SK-N-MC (cell line): ENCODE data around the gene TCHP.

Source experiments
- DNase-seq: peaks from one replicate; pipeline ENCODE4 v3.0.0-alpha.2; 2011; ENCODE audit warnings: low read depth, low spot score
- H3K27ac ChIP-seq: fragments of 200-600 bp; sonication (generic); 2 replicates; pipeline ENCODE4 v1.5.1; 2016; ENCODE audit warnings: mixed run types
- H3K36me3 ChIP-seq: fragments of 200-600 bp; sonication (generic); 2 replicates; pipeline ENCODE4 v1.6.1; 2017; ENCODE audit warnings: antibody characterized with exemption, low read length, mixed read lengths; ENCODE audit not compliant: insufficient read depth
- H3K4me3 ChIP-seq: fragments of 200-600 bp; sonication (generic); 2 replicates; pipeline ENCODE4 v1.5.1; 2016
- H3K9ac ChIP-seq: fragments of 200-600 bp; sonication (generic); 2 replicates; pipeline ENCODE4 v1.8.0; 2017; ENCODE audit warnings: mixed run types, mixed read lengths; ENCODE audit not compliant: insufficient read length
- H3K9me3 ChIP-seq: fragments of 200-600 bp; sonication (generic); 2 replicates; pipeline ENCODE4 v1.6.1; 2017; ENCODE audit warnings: low read depth, mild to moderate bottlenecking, antibody characterized with exemption, low read length, moderate library complexity, mixed read lengths
- EZH2 ChIP-seq: fragments of 200-600 bp; sonication (generic); IDR thresholded peaks from one replicate; pipeline ENCODE4 v1.6.1; 2017; ENCODE audit warnings: antibody characterized with exemption
- FOXP2 ChIP-seq: optimal IDR thresholded peaks from 2 replicates; pipeline ENCODE3; 2011; ENCODE audit warnings: mild to moderate bottlenecking, moderate library complexity; ENCODE audit not compliant: insufficient read depth; ENCODE audit errors: extremely low read length, control extremely low read depth
- POLR2AphosphoS5 ChIP-seq: IDR thresholded peaks from 2 replicates; pipeline ENCODE4 v1.6.1; 2012; ENCODE audit warnings: mild to moderate bottlenecking, low read depth, low read length, borderline replicate concordance

The TCHP gene

DNA sequence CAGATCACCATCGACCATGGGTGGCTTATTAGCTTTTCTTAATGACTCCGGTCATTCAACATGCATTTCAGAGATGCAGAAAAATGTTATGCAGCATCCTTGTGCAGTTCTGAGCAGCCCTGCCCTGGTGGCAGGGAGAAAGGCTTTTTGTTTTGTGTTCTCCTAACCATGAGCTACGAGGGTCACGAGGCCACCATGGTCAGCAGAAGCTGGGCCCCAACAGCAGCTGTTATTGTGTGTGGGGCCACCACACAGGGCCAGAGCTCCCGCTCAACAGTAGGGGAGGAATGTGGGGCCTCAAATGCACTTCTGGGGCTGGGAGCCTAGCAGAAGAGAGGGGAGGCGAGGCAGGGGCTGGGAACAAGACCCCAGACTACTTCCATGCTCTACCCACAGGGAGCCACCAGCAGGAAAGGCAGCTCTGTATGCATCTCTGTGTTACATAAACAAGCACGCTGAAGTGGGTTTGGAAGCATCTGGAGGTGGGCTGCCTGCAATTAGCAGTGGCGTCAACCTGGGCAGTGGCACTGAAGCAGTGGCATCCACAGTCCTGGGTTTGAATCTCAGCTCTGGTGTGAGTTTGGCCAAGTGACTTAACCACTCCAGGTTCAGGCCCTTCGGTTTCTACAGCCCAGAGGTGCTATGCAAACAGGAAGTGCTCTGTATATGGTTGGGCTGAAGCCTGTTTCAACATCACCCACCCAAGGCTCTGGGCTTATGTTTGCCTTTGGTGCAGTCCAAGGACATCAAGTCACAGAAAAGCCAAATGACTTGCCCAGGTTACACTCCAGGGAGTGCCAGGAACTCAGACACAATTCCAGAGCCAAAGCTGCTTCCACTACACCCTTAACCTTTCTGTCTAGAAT is 36.0 kb upstream of the TCHP start:
- DNase-seq: no peak
- no peak overlapping the region for H3K4me3 ChIP-seq

DNA sequence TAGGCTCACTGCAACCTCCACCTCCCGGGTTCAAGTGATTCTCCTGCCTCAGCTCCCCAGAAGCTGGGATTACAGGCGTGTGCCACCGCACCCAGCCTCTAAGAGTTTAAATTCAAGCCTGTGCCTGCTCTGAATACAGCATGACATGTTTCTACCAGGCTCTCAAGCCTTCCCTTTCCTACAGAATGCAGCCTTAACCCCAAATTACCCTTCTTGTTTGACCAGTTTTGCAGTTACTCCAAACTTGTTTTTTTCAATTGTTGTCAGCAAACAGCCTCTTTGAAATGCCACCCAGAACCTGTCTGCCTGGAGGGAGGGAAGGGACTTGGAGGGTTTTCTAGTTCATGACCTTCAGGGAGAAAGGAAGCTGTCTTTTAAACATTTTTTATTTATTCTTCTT is 35.2 kb upstream of the TCHP start:
- Histone ChIP-seq H3K9ac (no peak overlapping the region), H3K4me3 (no peak overlapping the region), H3K9me3 (no peaks in the 10 kb centered on the region), H3K36me3 (no peaks in the 10 kb centered on the region), H3K27ac (no peak overlapping the region)
- no peak for DNase-seq
- TF ChIP-seq POLR2AphosphoS5: no peak
- no peak for TF ChIP-seq EZH2
- no peak for TF ChIP-seq FOXP2

More for the DNA sequence above, 36.0 kb upstream of the TCHP start:
- TF ChIP-seq EZH2: no peak
- no peak for TF ChIP-seq POLR2AphosphoS5
- no peak for TF ChIP-seq FOXP2
- Histone ChIP-seq H3K36me3 (no peaks in the 10 kb centered on the region), H3K9me3 (no peaks in the 10 kb centered on the region), H3K27ac (no peak overlapping the region), H3K9ac (no peak overlapping the region)

DNA sequence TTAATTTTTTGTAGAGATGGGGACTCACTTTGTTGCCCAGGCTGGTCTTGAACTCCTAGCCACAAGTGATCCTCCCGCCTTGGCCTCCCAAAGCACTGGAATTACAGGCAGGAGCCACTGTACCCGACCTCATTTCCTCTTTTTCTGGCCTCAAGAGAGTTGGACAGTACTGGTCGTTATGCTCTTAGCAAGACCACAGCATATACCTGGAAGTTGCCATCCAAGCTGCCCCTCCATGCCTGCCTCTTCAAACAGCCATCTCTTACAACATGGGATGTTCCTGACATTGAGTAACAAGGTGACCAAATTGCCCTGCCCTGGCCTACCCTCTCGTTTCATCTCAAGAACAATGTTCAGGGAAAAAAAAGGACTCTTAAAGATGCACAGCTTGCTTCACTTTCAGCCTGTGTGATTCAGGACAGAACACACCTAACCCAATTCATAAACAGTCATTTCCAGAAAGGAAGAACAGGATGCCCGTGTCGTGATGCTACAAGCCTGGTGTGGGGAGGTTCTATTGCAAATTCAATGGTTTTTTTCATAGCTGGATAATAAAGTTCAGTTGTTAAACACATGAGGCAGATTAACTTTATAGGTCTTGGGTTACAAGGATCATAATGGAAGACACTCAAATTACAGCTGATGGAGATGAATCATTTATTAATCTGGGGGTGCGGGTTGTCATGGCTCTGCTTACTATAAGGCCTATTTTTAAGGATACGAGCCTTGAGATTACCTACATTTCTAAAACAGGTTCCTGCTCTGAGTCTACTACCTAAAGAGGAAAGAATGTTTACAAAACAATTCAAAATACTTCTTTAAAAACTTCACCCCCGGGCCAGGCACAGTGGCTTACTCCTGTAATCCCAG is 31.7 kb upstream of the TCHP start:
- no peak overlapping the region for H3K9ac ChIP-seq
- DNase-seq: no peak
- TF ChIP-seq POLR2AphosphoS5 (no peak), FOXP2 (no peak), EZH2 (no peak)
- no peak overlapping the region for H3K27ac ChIP-seq
- H3K4me3 ChIP-seq: no peak overlapping the region
- H3K9me3 ChIP-seq: no peaks in the 10 kb centered on the region
- H3K36me3 ChIP-seq: no peaks in the 10 kb centered on the region

DNA sequence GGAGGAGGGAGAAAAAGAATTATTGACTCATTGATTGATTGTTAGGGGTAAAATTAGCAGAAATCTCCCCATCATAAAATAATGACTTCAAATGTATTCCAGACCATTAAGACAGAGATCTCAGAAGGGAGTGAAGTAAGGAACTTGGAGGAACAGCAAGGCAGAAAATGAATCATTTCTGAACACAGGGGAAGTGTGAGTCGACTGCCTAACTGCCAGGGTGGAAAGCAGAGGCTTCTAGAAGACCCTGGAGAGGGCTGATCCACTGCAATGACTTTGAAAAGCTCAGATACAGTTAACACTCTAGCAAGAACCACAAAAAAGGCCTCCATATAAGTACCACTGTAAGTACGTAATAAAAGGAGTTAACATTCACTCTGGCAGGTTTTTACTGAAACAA is 29.4 kb upstream of the TCHP start:
- H3K4me3 ChIP-seq: no peak overlapping the region
- H3K36me3 ChIP-seq: no peaks in the 10 kb centered on the region
- no peak for DNase-seq
- no peaks in the 10 kb centered on the region for H3K9me3 ChIP-seq
- no peak overlapping the region for H3K27ac ChIP-seq
- H3K9ac ChIP-seq: no peak overlapping the region
- TF ChIP-seq POLR2AphosphoS5 (no peak), FOXP2 (no peak), EZH2 (no peak)

DNA sequence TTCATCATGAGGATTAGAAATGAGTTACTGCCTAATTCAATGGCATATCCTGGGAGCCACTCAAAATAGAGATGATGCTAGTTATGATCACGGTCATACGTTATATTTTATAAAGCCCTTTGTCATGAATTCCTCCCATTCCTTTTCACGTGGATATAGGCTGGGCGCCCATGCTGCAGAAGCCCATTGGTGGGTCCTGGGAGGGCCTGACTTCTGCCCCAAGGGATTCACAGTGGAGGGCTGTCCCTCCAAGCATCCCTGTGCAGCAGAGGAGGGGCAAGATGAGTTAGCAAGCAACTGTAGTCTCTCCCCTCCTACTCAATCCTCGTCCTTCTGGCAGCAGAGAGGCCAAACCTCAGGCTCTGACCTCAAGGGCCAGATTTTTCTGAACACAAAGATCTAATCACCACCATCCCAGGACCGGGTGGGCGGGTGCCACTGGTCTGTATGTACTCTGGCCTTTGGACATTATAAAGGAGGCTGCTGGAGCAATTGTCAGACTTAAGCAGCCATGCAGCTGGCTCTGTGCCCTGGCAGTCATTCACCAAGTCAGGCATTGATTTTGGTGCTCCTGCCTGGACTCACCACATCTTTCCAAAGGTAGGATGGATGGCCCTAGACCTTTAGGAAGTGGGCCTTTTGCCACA is 28.3 kb upstream of the TCHP start:
- Histone ChIP-seq H3K27ac (no peak overlapping the region), H3K4me3 (no peak overlapping the region), H3K9ac (no peak overlapping the region), H3K36me3 (no peaks in the 10 kb centered on the region), H3K9me3 (no peaks in the 10 kb centered on the region)
- TF ChIP-seq EZH2: no peak
- no peak for TF ChIP-seq POLR2AphosphoS5
- TF ChIP-seq FOXP2: no peak
- DNase-seq: no peak

DNA sequence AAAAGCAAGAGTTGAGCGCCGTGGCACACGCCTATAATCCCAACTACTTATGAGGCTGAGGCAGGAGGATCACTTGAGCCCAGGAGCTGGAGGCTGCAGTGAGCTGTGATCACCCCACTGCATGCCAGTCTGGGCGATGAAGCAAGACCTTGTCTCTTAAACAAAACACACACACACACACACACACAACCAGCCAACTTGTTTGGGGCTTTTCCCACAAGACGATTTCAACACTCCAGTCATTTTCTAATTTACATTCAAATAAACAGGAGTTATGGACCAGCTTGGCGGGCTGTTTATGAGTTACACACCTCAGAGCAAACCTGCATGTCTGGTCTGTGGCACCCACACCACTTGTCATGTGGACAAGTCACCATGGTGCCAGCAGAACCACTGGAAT is 26.4 kb upstream of the TCHP start:
- Histone ChIP-seq H3K4me3 (no peak overlapping the region), H3K9ac (no peak overlapping the region), H3K36me3 (no peaks in the 10 kb centered on the region), H3K9me3 (no peaks in the 10 kb centered on the region), H3K27ac (no peak overlapping the region)
- TF ChIP-seq EZH2: no peak
- TF ChIP-seq POLR2AphosphoS5: no peak
- TF ChIP-seq FOXP2: no peak
- no peak for DNase-seq

DNA sequence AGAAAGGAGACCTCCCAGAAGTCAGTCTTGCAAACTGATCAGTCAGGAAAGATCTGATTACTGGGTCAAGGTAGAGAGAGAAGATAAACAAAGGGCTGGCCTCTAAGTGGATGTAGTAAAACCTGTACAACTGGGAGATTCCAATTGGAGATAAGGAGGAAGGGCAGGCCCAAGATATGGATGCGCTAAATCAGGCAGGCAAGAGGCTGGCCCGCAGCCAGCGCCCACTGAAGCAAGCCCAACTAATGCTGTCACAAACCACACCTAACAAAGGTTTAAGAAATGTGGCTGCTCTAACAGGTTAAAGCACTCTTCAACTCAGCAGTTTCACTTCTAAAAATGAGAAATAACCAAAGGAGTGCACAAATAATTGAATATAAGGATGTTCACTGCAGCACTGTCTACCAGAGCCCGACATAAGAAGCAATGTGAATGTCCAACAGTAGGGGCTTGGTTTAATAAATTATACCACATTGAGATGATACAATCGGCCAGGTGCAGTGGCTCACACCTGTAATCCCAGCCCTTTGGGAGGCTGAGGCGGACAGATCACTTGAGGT is 24.4 kb upstream of the TCHP start:
- H3K36me3 ChIP-seq: no peaks in the 10 kb centered on the region
- H3K9ac ChIP-seq: no peak overlapping the region
- no peak for DNase-seq
- no peak overlapping the region for H3K27ac ChIP-seq
- no peak for TF ChIP-seq FOXP2
- H3K9me3 ChIP-seq: no peaks in the 10 kb centered on the region
- no peak overlapping the region for H3K4me3 ChIP-seq

DNA sequence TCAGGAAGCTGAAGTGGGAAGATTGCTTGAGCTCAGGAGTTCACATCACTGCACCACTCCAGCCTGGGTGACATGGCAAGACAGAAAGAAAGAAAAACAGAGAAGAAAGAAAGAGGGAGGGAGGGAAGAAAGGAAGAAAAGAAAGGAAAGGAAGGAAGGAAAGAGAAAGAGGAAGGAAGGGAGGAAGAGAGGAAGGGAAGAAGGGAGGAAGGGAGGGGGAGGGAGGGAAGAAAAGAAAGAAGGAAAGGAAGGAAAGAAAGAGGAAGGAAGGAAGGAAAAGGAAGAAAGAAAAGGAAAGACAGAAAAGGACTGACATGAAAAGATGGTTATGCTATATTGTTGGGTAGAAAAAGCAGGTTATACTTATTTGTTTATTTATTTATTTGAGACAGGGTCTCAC is 23.7 kb upstream of the TCHP start:
- no peak for TF ChIP-seq EZH2
- TF ChIP-seq POLR2AphosphoS5: no peak
- TF ChIP-seq FOXP2: no peak
- DNase-seq: no peak
- H3K9me3 ChIP-seq: no peaks in the 10 kb centered on the region
- H3K4me3 ChIP-seq: no peak overlapping the region
- H3K9ac ChIP-seq: no peak overlapping the region
- H3K27ac ChIP-seq: no peak overlapping the region
- no peaks in the 10 kb centered on the region for H3K36me3 ChIP-seq
